ENCODE data around the gene RBM38. TPM values are rescaled to one million over a fixed set of nuclear protein-coding genes. Genes with fewer than 3 reads are reported as not detected.

RBM38 gene
- total RNA-seq, 1 experiment from 2014 or later, result 39.2 TPM

- no peak overlapping the region for H3K4me3 Mint-ChIP-seq (ENCODE audit: unreplicated experiment)
- Histone ChIP-seq H3K4me1 (no peaks in the 10 kb centered on the region), H3K9me3 (no peaks in the 10 kb centered on the region), H3K4me3 (ENCODE audit: low read depth, low read length) (no peak overlapping the region), H3K36me3 (ENCODE audit: control insufficient read depth, insufficient read depth, low read length) (peaks cover 6% of the 10 kb centered on the region; the same call in 1 of the 2 replicates), H3K27me3 (replicated peaks; ENCODE audit: control insufficient read depth, insufficient read depth, low read length) (no peaks in the 10 kb centered on the region)
- ChIA-PET CTCF (interaction anchor here (0.6 to 1.5 kb wide), 5 partner anchors 47 to 1010 kb away, joined by 3 to 4 read pairs (median 4); no protein-coding TSS in a partner anchor), POLR2A (no interaction called here)
- H3K9me3 Mint-ChIP-seq (ENCODE audit: unreplicated experiment), result no peaks in the 10 kb centered on the region
- TF ChIP-seq CTCF (IDR thresholded peaks at IDR 0.05; ENCODE audit: insufficient read depth in 1 of 2, low read depth in 1 of 2, low read length in 1 of 2, severe bottlenecking in 1 of 2, unreplicated experiment in 1 of 2), result peak; percentile 99 to 100
- DNase-seq, result peak; percentile 89 to 94
- H3K4me1 Mint-ChIP-seq (ENCODE audit: low read depth, unreplicated experiment), result peaks cover 13% of the 10 kb centered on the region
- intact Hi-C loops (cut with micrococcal nuclease; ENCODE audit: unreplicated experiment), result loop anchor here (1.0 to 10.0 kb wide), 3 partner anchors 40 to 213 kb away; no protein-coding TSS in a partner anchor
- H3K27me3 Mint-ChIP-seq (ENCODE audit: insufficient read depth, unreplicated experiment), result no peaks in the 10 kb centered on the region
- no peak overlapping the region for H3K27ac Mint-ChIP-seq (ENCODE audit: unreplicated experiment)
- no TSS peak for BruUV-seq (replicated peaks)
- peaks cover 45% of the 10 kb centered on the region for H3K36me3 Mint-ChIP-seq (ENCODE audit: insufficient read depth, unreplicated experiment)
Observed at GRCh38 chr20:57381596-57382503, 9.3 kb upstream of the RBM38 start.

GRCh38 chr20:57382516-57382915 lies 8.7 kb upstream of the RBM38 start:
- DNase-seq, result no peak
- Mint-ChIP-seq H3K36me3 (ENCODE audit: insufficient read depth, unreplicated experiment) (peaks cover 39% of the 10 kb centered on the region), H3K4me3 (ENCODE audit: unreplicated experiment) (no peak overlapping the region), H3K27ac (ENCODE audit: unreplicated experiment) (no peak overlapping the region), H3K9me3 (ENCODE audit: unreplicated experiment) (no peaks in the 10 kb centered on the region), H3K4me1 (ENCODE audit: low read depth, unreplicated experiment) (peaks cover 13% of the 10 kb centered on the region), H3K27me3 (ENCODE audit: insufficient read depth, unreplicated experiment) (no peaks in the 10 kb centered on the region)
- TF ChIP-seq CTCF (IDR thresholded peaks at IDR 0.05; ENCODE audit: insufficient read depth in 1 of 2, low read depth in 1 of 2, low read length in 1 of 2, severe bottlenecking in 1 of 2, unreplicated experiment in 1 of 2), result no peak
- POLR2A ChIA-PET, result no interaction called here
- Histone ChIP-seq H3K4me1 (no peaks in the 10 kb centered on the region), H3K4me3 (ENCODE audit: low read depth, low read length) (no peak overlapping the region), H3K36me3 (ENCODE audit: control insufficient read depth, insufficient read depth, low read length) (peaks cover 4% of the 10 kb centered on the region; the same call in 1 of the 2 replicates), H3K9me3 (no peaks in the 10 kb centered on the region), H3K27me3 (replicated peaks; ENCODE audit: control insufficient read depth, insufficient read depth, low read length) (no peaks in the 10 kb centered on the region)
- BruUV-seq (replicated peaks), result no TSS peak
- CTCF ChIA-PET, result interaction anchor here (0.7 to 1.5 kb wide), 3 partner anchors 47 to 116 kb away, joined by 3 to 4 read pairs (median 4); no protein-coding TSS in a partner anchor
- intact Hi-C loops (cut with micrococcal nuclease; ENCODE audit: unreplicated experiment), result loop anchor here (5.0 to 10.0 kb wide), 2 partner anchors 40 to 212 kb away; no protein-coding TSS in a partner anchor

Data from Caco-2 (cell line).